K562 (cell line): Measurements from ENCODE around the gene LUC7L3. TPM values are rescaled to one million over a fixed set of nuclear protein-coding genes. Genes with fewer than 3 reads are reported as not detected.

Experiments
- ATF7 ChIP-seq: fragments of 450-650 bp; IDR thresholded peaks from 2 replicates; pipeline ENCODE4 v1.7.1; 2014; ENCODE audit warnings: mild to moderate bottlenecking, moderate library complexity
- BRD9 ChIP-seq: fragments of 450-650 bp; IDR thresholded peaks from 2 replicates; pipeline ENCODE4 v1.6.1; 2018; ENCODE audit warnings: low read depth; ENCODE audit not compliant: partially characterized antibody
- CBX3 ChIP-seq, 2 experiments: IDR thresholded peaks; 1 replicate in 1 of 2; 2 replicates in 1 of 2; pipeline ENCODE4 v1.6.1; 2012; ENCODE audit warnings: inconsistent platforms in 2 of 2, low read length in 2 of 2, borderline replicate concordance in 1 of 2, control low read depth in 1 of 2
- CREB1 ChIP-seq, 2 experiments: sonication (generic) in 1 of 2; formaldehyde crosslinking in 1 of 2; IDR thresholded peaks; 2 replicates each; pipeline versions ENCODE4 v1.6.1 to v1.8.0; 2012 to 2022; ENCODE audit warnings: inconsistent platforms in 1 of 2, mild to moderate bottlenecking in 1 of 2, missing genetic modification reagents in 1 of 2, moderate library complexity in 1 of 2
- CREB3 ChIP-seq: fragments of 450-650 bp; conservative IDR thresholded peaks from 2 replicates; pipeline ENCODE4 v1.6.1; 2016; ENCODE audit warnings: missing genetic modification characterization, low read depth, mild to moderate bottlenecking, missing compliant biosample characterization, moderate library complexity
- ELF2 ChIP-seq: fragments of 250-450 bp; sonication (Bioruptor Pico); IDR thresholded peaks from 2 replicates; pipeline ENCODE4 v1.5.0; 2021; ENCODE audit warnings: mild to moderate bottlenecking
- FOXA3 ChIP-seq, 2 experiments: fragments of 450-650 bp in 1 of 2; sonication (generic) in 1 of 2; formaldehyde crosslinking; IDR thresholded peaks in 1 of 2; conservative IDR thresholded peaks in 1 of 2; 2 replicates each; pipeline versions ENCODE4 v1.4.0 to v1.8.0; 2020 to 2022; ENCODE audit warnings: mild to moderate bottlenecking in 2 of 2, missing genetic modification reagents in 1 of 2
- FOXP4 ChIP-seq: sonication (generic); formaldehyde crosslinking; IDR thresholded peaks from 2 replicates; pipeline ENCODE4 v1.8.0; 2022; ENCODE audit warnings: mild to moderate bottlenecking, missing genetic modification reagents, borderline replicate concordance
- KLF6 ChIP-seq: fragments of 250-450 bp; sonication (Bioruptor Pico); IDR thresholded peaks from 2 replicates; pipeline ENCODE4 v1.4.0; 2020; ENCODE audit warnings: mild to moderate bottlenecking, moderate library complexity, borderline replicate concordance
- MAFK ChIP-seq: IDR thresholded peaks from 2 replicates; pipeline ENCODE4 v1.6.1; 2011; ENCODE audit warnings: low read length, improper control_type of control experiment
- MXD1 ChIP-seq: fragments of 250-450 bp; sonication (Bioruptor Pico); IDR thresholded peaks from 2 replicates; pipeline ENCODE4 v1.8.0; 2021; ENCODE audit warnings: borderline replicate concordance, mild to moderate bottlenecking, moderate library complexity; ENCODE audit not compliant: poor library complexity, severe bottlenecking
- NR1H2 ChIP-seq: sonication (generic); formaldehyde crosslinking; IDR thresholded peaks from 2 replicates; pipeline ENCODE4 v1.4.0; 2020; ENCODE audit warnings: mild to moderate bottlenecking, missing genetic modification reagents
- POLR2AphosphoS5 ChIP-seq: IDR thresholded peaks from 2 replicates; pipeline ENCODE4 v1.6.1; 2011; ENCODE audit warnings: mild to moderate bottlenecking, low read depth, low read length, moderate library complexity; ENCODE audit not compliant: control insufficient read depth, insufficient read depth
- PTTG1 ChIP-seq: fragments of 450-650 bp; IDR thresholded peaks from 2 replicates; pipeline ENCODE4 v1.6.1; 2016; ENCODE audit warnings: low read depth, mild to moderate bottlenecking, missing genetic modification characterization, missing compliant biosample characterization
- TAF9B ChIP-seq: fragments of 450-650 bp; IDR thresholded peaks from 2 replicates; pipeline ENCODE4 v1.6.1; 2018; ENCODE audit warnings: mild to moderate bottlenecking; ENCODE audit not compliant: partially characterized antibody
- ZBTB17 ChIP-seq: fragments of 450-650 bp; formaldehyde crosslinking; IDR thresholded peaks from 2 replicates; pipeline ENCODE4 v1.4.0; 2020; ENCODE audit warnings: mild to moderate bottlenecking
- ZBTB8A ChIP-seq: fragments of 450-650 bp; IDR thresholded peaks from 2 replicates; pipeline ENCODE4 v1.6.1; 2018; ENCODE audit warnings: mild to moderate bottlenecking, moderate library complexity; ENCODE audit not compliant: partially characterized antibody
- ZNF79 ChIP-seq: fragments of 250-450 bp; sonication (Bioruptor Pico); IDR thresholded peaks from 2 replicates; pipeline ENCODE4 v1.4.0; 2020; ENCODE audit warnings: low read depth, mild to moderate bottlenecking, moderate library complexity
- polyA plus RNA-seq, 8 experiments: library from polyadenylated mRNA; depleted of rRNA in 4 of 8; stranded (reverse) in 5 of 8; unstranded in 3 of 8; fragments of >200 nt; fragmentation: Nextera tagmentation in 2 of 8; fragmentation: Illumina TruSeq in 1 of 8; extraction: Ambion mirVana in 2 of 8; extraction: Trizol in 1 of 8; gene quantifications; 2 replicates each; pipeline versions ENCODE4 v1.2.1 to v1.2.3, GENCODE V29; 2011 to 2014; ENCODE audit warnings: inconsistent platforms in 1 of 8, missing spikeins in 1 of 8
- total RNA-seq, 7 experiments: library from RNA; depleted of rRNA in 6 of 7; stranded (reverse); fragments of >200 nt in 6 of 7; fragmentation: Illumina TruSeq in 2 of 7; extraction: Trizol in 2 of 7; gene quantifications; 2 replicates each; pipeline versions ENCODE4 v1.2.1 to v1.2.3, GENCODE V29; 2011 to 2021; ENCODE audit warnings: low replicate concordance in 1 of 7

The LUC7L3 gene
- total and polyA plus RNA-seq, 9 of the 15 experiments (the other 6 are each of a cell fraction or from before 2014, with no cell fraction given) = 80.8 to 284 (median 127) TPM

DNA sequence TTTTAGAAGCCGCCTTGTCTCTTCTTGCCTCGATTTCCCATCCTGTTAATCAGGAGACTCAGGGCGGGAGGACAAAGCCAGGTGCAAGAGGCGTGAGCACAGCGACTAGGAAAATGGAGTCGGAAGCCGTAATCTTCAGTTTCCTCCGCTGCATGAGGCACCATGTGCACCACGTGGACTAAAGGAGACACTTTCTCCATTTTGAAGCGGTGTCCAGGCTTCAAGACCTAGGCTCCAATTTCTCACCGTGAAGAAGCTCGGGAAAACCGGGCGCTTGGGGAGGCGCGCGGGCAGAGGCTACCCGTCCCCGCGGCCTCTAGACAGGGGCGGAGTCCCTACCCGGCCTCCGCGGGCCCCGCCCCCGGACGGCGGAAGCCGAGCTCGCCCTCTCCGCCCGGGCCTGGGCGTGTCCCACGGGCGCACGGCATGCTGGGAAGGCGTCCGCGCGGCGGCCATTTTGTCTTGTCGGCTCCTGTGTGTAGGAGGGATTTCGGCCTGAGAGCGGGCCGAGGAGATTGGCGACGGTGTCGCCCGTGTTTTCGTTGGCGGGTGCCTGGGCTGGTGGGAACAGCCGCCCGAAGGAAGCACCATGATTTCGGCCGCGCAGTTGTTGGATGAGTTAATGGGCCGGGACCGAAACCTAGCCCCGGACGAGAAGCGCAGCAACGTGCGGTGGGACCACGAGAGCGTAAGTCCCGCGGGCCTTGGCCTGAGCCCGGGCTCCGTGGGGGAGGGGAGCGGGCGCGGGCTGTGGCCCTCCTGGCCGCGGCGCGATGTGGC is at the start of gene LUC7L3 (continued):
- TF ChIP-seq MAFK (no peak), ZNF79 (CRISPR knock-in tag) (0 out of 2 replicates have a peak, but pooled peaks have one; percentile 39), TAF9B (peak; percentile 79), ZBTB17 (CRISPR knock-in tag) (0 out of 2 replicates have a peak, but pooled peaks have one; percentile 41), NR1H2 (no peak), ATF7 (peak; percentile 64), CREB1 (IDR thresholded peaks at IDR 0.05) (no peak; the same call in 1 of the 2 replicates), CREB1 (CRISPR knock-in tag; IDR thresholded peaks at IDR 0.05) (peak; percentile 51), ZBTB8A (no peak), PTTG1 (tag) (no peak), MXD1 (peak; percentile 56), FOXA3 (CRISPR knock-in tag; conservative IDR thresholded peaks at IDR 0.05 in 1 of 2, IDR thresholded peaks at IDR 0.05 in 1 of 2) (peak in 1 of 2 experiments; percentile 60; a peak in 2 of 4 replicates), POLR2AphosphoS5 (peak; percentile 96), CREB3 (tag) (peak; percentile 84), KLF6 (CRISPR knock-in tag) (peak; percentile 53; the same call in 1 of the 2 replicates), CBX3 (IDR thresholded peaks at IDR 0.05; ENCODE audit: borderline replicate concordance in 1 of 2, low read length in 2 of 2) (peak in 1 of 2 experiments; percentile 33; a peak in 1 of 3 replicates), FOXP4 (CRISPR knock-in tag) (0 out of 2 replicates have a peak, but pooled peaks have one; percentile 26), BRD9 (peak; percentile 84), ELF2 (CRISPR knock-in tag) (0 out of 2 replicates have a peak, but pooled peaks have one; percentile 61)
